Nephron (organoid): ENCODE measurements around the gene JAK2.

ENCODE experiments used
- H3K27ac Mint-ChIP-seq, 3 experiments: 2 replicates each; pipeline ENCODE4 v1.8.0; 2020; ENCODE audit warnings: mixed read lengths in 3 of 3, mild to moderate bottlenecking in 2 of 3, moderate library complexity in 1 of 3
- H3K27me3 Mint-ChIP-seq: 2 replicates; pipeline ENCODE4 v1.8.0; 2021; ENCODE audit warnings: low read depth, mild to moderate bottlenecking, moderate library complexity, mixed read lengths
- H3K36me3 Mint-ChIP-seq: 2 replicates; pipeline ENCODE4 v1.8.0; 2020; ENCODE audit warnings: low read depth, mixed read lengths
- H3K4me1 Mint-ChIP-seq: 2 replicates; pipeline ENCODE4 v1.8.0; 2020; ENCODE audit warnings: mixed read lengths
- H3K4me3 Mint-ChIP-seq, 3 experiments: 2 replicates each; pipeline ENCODE4 v1.8.0; 2020; ENCODE audit warnings: mild to moderate bottlenecking in 3 of 3, mixed read lengths in 3 of 3, moderate library complexity in 2 of 3
- H3K9me3 Mint-ChIP-seq: 2 replicates; pipeline ENCODE4 v1.8.0; 2020; ENCODE audit warnings: mixed read lengths
- TF ChIP-seq, protein P1 (sequence below), 3 experiments: fragments of 200-600 bp; sonication (generic); IDR thresholded peaks; one replicate each; pipeline ENCODE4 v1.5.0; 2021; ENCODE audit warnings: antibody characterized with exemption in 3 of 3; ENCODE audit not compliant: unreplicated experiment in 3 of 3

The JAK2 gene

DNA sequence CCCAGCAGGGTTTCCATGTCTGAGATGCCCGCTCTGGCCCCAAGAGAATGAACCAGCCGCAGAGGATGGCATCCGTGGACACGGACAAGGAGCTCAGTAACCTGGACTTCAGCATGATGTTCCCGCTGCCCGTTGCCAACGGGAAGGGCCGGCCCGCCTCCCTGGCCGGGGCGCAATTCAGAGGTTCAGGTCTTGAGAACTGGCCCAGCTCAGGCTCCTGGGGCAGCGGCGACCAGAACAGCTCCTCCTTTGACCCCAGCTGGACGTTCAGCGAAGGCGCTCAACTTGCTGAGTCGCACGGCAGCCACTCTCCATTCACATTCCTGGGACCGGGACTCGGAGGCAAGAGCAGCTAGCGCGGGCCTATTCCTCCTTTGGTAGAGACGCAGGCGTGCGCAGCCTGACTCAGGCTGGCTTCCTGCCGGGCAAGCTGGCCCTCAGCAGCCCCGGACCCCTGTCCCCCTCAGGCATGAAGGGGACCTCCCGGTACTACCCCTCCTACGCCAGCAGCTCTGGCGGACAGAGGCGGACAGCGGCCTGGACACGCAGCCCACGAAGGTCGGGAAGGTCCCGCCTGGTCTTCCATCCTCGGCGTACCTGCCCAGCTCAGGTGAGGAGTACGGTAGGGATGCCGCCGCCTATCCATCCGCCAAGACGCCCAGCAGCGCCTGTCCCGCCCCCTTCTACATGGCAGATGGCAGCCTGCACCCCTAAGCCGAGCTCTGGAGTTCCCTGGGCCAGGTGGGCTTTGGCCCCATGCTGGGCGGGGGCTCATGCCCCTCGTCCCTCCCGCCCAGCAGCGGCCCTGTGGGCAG lies 126.0 kb downstream of the JAK2 start:
- TF ChIP-seq, protein P1, sequence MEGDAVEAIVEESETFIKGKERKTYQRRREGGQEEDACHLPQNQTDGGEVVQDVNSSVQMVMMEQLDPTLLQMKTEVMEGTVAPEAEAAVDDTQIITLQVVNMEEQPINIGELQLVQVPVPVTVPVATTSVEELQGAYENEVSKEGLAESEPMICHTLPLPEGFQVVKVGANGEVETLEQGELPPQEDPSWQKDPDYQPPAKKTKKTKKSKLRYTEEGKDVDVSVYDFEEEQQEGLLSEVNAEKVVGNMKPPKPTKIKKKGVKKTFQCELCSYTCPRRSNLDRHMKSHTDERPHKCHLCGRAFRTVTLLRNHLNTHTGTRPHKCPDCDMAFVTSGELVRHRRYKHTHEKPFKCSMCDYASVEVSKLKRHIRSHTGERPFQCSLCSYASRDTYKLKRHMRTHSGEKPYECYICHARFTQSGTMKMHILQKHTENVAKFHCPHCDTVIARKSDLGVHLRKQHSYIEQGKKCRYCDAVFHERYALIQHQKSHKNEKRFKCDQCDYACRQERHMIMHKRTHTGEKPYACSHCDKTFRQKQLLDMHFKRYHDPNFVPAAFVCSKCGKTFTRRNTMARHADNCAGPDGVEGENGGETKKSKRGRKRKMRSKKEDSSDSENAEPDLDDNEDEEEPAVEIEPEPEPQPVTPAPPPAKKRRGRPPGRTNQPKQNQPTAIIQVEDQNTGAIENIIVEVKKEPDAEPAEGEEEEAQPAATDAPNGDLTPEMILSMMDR (IDR thresholded peaks at IDR 0.05; ENCODE audit: unreplicated experiment in 3 of 3) = no peak
- Mint-ChIP-seq H3K36me3 (peaks cover 30% of the 10 kb centered on the region), H3K27ac (no peak overlapping the region), H3K4me1 (no peaks in the 10 kb centered on the region), H3K4me3 (no peak overlapping the region), H3K27me3 (no peaks in the 10 kb centered on the region), H3K9me3 (peaks cover 3% of the 10 kb centered on the region)

DNA sequence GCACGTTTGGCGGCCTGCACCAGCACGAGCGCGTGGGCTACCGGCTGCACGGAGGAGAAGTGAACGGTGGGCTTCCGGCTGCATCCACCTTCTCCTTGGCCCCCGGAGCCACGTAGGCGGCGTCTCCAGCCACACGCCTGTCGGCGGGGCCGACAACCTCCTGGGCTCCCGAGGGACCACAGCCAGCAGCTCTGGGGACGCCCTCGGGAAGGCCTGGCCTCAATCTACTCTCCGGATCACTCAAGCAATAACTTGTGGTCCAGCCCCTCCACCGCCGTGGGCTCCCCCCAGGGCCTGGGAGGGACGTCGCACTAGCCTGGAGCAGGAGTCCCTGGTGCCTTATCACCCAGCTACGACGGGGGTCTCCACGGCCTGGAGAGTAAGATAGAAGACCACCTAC lies 126.6 kb downstream of the JAK2 start:
- Mint-ChIP-seq H3K4me1 (no peaks in the 10 kb centered on the region), H3K27me3 (no peaks in the 10 kb centered on the region), H3K36me3 (peaks cover 30% of the 10 kb centered on the region), H3K27ac (no peak overlapping the region), H3K9me3 (peaks cover 3% of the 10 kb centered on the region), H3K4me3 (no peak overlapping the region)
- TF ChIP-seq, protein P1 (IDR thresholded peaks at IDR 0.05; ENCODE audit: unreplicated experiment in 3 of 3) = no peak

DNA sequence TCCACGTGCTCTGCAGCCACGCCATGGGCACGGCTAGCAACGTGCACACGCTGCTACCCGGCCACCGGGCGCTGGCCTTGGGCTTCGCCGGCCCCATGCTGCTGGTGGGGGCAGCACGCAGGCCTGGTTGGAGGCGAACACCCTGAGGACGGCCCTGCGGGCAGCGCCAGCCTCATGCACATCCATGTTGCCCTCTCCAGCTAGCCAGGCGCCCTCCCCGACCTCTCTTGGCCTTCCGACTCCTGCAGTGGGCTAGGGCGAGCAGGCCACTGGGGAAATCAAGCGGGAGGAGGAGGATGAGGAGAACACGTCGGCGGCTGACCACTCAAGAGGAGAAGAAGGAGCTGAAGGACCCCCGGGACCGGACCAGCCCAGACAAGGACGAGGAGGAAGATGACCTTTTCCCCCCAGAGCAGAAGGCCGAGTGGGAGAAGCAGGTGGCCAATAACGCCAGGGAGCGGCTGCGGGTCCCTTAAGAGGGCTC lies 127.1 kb downstream of the JAK2 start:
- no peaks in the 10 kb centered on the region for H3K4me1 Mint-ChIP-seq
- H3K36me3 Mint-ChIP-seq = peaks cover 30% of the 10 kb centered on the region
- no peak overlapping the region for H3K27ac Mint-ChIP-seq
- no peak overlapping the region for H3K4me3 Mint-ChIP-seq
- TF ChIP-seq, protein P1 (IDR thresholded peaks at IDR 0.05; ENCODE audit: unreplicated experiment in 3 of 3) = no peak
- peaks cover 3% of the 10 kb centered on the region for H3K9me3 Mint-ChIP-seq
- H3K27me3 Mint-ChIP-seq = no peaks in the 10 kb centered on the region

DNA sequence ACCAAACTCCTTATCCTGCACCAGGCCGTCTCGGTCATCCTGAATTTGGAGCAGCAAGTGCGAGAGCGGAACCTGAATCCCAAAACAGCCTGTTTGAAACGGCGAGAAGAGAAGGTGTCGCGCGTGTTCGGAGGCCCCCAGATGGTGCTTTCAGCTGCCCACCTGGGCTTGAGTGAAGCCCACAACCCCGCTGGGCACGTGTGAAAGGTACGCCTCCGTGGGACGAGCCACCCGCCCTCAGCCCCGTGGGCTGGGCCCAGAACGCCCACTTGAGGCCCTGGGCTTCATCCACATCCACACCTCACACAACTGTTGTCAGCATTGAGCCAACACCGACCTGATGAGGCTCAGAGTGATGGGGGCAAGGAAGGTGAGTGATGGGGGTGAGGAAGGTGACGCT lies 127.6 kb downstream of the JAK2 start:
- Mint-ChIP-seq H3K4me1 (no peaks in the 10 kb centered on the region), H3K9me3 (no peaks in the 10 kb centered on the region), H3K4me3 (no peak overlapping the region), H3K36me3 (peaks cover 27% of the 10 kb centered on the region), H3K27ac (no peak overlapping the region), H3K27me3 (no peaks in the 10 kb centered on the region)
- TF ChIP-seq, protein P1 (IDR thresholded peaks at IDR 0.05; ENCODE audit: unreplicated experiment in 3 of 3) = no peak

DNA sequence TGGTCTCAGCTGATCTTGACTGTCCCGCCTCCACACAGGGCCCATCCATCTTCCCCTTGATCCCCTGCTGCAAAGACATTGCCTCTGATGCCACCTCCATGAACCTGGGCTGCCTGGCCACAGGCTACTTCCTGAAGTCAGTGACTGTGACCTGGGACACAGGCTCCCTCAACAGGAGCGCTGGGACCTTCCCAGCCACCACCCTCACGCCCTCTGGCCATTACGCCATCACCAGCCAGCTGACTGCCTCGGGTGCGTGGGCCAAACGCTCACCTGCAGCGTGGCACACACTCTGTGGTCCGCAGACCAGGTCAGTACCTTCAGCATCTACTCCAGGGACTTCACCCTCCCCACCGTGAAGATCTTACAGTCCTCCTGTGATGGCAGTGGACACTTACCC lies 128.5 kb downstream of the JAK2 start:
- Mint-ChIP-seq H3K27me3 (no peaks in the 10 kb centered on the region), H3K4me1 (no peaks in the 10 kb centered on the region), H3K9me3 (no peaks in the 10 kb centered on the region)

More for the DNA sequence above, 128.5 kb downstream of the JAK2 start:
- Mint-ChIP-seq H3K36me3 (peaks cover 27% of the 10 kb centered on the region), H3K27ac (no peak overlapping the region), H3K4me3 (no peak overlapping the region)
- TF ChIP-seq, protein P1 (IDR thresholded peaks at IDR 0.05; ENCODE audit: unreplicated experiment in 3 of 3) = no peak
